ENCODE results near the gene PACSIN1. TPM values are rescaled to one million over a fixed set of nuclear protein-coding genes. Genes with fewer than 3 reads are reported as not detected.
A peak's percentile ranks its signal among the peaks of the same experiment; 100 is the strongest.

Gene PACSIN1
- total RNA-seq, 1 donor from 2014 or later, result 0.41 TPM

DNA sequence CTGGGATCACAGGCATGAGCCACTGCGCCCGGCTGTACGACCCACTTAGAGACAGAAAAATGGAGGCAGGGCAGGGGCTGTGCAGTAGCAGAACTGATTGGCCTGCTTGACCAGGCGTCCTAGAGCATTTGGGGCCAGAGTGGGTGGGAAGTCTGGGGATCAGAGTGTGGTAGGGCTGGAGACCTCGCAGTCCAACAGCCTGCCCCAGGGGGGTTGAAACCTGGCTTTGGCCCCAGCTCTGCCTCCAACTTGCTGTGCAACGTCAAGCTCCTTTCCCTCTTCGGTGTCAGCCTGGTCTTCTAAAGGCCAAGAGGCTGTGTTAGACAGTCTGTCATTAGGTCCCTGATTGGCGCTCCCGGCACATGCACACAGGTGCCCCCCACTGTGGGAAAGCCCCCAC lies 105.5 kb downstream of the PACSIN1 start:
- Histone ChIP-seq H3K4me3 (no peak overlapping the region), H3K4me1 (peaks cover 9% of the 10 kb centered on the region), H3F3A (ENCODE audit: low read depth) (no peaks in the 10 kb centered on the region), H3K27ac (no peak overlapping the region), H3K36me3 (no peaks in the 10 kb centered on the region), H3K9ac (no peak overlapping the region), H4K20me1 (ENCODE audit: low read depth) (no peaks in the 10 kb centered on the region), H2AFZ (replicated peaks) (no peak overlapping the region), H3K4me2 (no peak overlapping the region), H3K9me3 (ENCODE audit: low read depth) (no peaks in the 10 kb centered on the region), H3K27me3 (no peaks in the 10 kb centered on the region), H3K79me2 (ENCODE audit: low read depth) (no peaks in the 10 kb centered on the region)
- Mint-ChIP-seq H3K36me3 (no peaks in the 10 kb centered on the region), H3K27me3 (ENCODE audit: insufficient read depth, low read depth) (peaks cover 12% of the 10 kb centered on the region), H3K4me1 (peaks cover 19% of the 10 kb centered on the region), H3K27ac (peak overlapping the region; percentile 85), H3K4me3 (no peak overlapping the region), H3K9me3 (no peaks in the 10 kb centered on the region)
- no peak for DNase-seq (ENCODE audit: low spot score)
- no peak for TF ChIP-seq EZH2phosphoT487 (IDR thresholded peaks at IDR 0.05)
- TF ChIP-seq EZH2 (IDR thresholded peaks at IDR 0.05), result no peak
- TF ChIP-seq, protein P1, sequence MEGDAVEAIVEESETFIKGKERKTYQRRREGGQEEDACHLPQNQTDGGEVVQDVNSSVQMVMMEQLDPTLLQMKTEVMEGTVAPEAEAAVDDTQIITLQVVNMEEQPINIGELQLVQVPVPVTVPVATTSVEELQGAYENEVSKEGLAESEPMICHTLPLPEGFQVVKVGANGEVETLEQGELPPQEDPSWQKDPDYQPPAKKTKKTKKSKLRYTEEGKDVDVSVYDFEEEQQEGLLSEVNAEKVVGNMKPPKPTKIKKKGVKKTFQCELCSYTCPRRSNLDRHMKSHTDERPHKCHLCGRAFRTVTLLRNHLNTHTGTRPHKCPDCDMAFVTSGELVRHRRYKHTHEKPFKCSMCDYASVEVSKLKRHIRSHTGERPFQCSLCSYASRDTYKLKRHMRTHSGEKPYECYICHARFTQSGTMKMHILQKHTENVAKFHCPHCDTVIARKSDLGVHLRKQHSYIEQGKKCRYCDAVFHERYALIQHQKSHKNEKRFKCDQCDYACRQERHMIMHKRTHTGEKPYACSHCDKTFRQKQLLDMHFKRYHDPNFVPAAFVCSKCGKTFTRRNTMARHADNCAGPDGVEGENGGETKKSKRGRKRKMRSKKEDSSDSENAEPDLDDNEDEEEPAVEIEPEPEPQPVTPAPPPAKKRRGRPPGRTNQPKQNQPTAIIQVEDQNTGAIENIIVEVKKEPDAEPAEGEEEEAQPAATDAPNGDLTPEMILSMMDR (IDR thresholded peaks at IDR 0.05), result no peak

- no peaks in the 10 kb centered on the region for H3K27me3 ChIP-seq
- H3K4me2 ChIP-seq, result no peak overlapping the region
- no peaks in the 10 kb centered on the region for H3K36me3 Mint-ChIP-seq
- H3K36me3 ChIP-seq, result no peaks in the 10 kb centered on the region
- no peaks in the 10 kb centered on the region for H3K9me3 ChIP-seq (ENCODE audit: low read depth)
- H3K4me1 ChIP-seq, result peaks cover 6% of the 10 kb centered on the region
- H3K27me3 Mint-ChIP-seq (ENCODE audit: insufficient read depth, low read depth), result peaks cover 12% of the 10 kb centered on the region
- peak overlapping the region; percentile 62 for H3K27ac Mint-ChIP-seq
- no peak for DNase-seq (ENCODE audit: low spot score)
- no peak overlapping the region for H3K4me3 ChIP-seq
- no peaks in the 10 kb centered on the region for H3F3A ChIP-seq (ENCODE audit: low read depth)
- H3K79me2 ChIP-seq (ENCODE audit: low read depth), result no peaks in the 10 kb centered on the region
- no peak overlapping the region for H3K9ac ChIP-seq
- H2AFZ ChIP-seq (replicated peaks), result no peak overlapping the region
- no peak overlapping the region for H3K4me3 Mint-ChIP-seq
- no peaks in the 10 kb centered on the region for H4K20me1 ChIP-seq (ENCODE audit: low read depth)
- H3K4me1 Mint-ChIP-seq, result peaks cover 16% of the 10 kb centered on the region
- no peak for TF ChIP-seq EZH2phosphoT487 (IDR thresholded peaks at IDR 0.05)
- TF ChIP-seq EZH2 (IDR thresholded peaks at IDR 0.05), result no peak
- no peak overlapping the region for H3K27ac ChIP-seq
- H3K9me3 Mint-ChIP-seq, result no peaks in the 10 kb centered on the region
Measured at GRCh38 chr6:34572021-34572420, 106.1 kb downstream of the PACSIN1 start.

DNA sequence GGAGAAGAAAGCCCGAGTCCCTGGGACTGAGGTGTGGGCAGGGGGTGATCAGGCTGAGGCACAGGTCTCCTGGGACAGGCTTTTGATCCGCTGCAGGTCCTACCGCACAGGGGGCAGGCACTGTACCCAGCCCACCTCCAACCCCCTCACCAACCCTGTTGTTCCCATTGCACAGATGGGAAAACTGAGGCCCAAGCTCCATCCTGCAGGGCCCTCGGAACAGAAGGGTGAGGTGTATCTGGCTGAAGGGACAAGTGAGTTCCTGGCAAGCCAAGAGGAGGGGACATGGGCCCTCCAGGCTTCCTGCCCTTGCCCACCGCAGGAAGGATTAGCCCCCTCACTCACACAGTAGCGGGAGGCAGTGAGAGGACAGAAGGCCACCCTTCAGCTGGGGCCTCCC lies 106.7 kb downstream of the PACSIN1 start:
- no peaks in the 10 kb centered on the region for H3K9me3 Mint-ChIP-seq
- Histone ChIP-seq H3K79me2 (ENCODE audit: low read depth) (no peaks in the 10 kb centered on the region), H3K9me3 (ENCODE audit: low read depth) (no peaks in the 10 kb centered on the region), H3K4me1 (peaks cover 6% of the 10 kb centered on the region), H3K36me3 (no peaks in the 10 kb centered on the region), H2AFZ (replicated peaks) (no peak overlapping the region), H4K20me1 (ENCODE audit: low read depth) (no peaks in the 10 kb centered on the region), H3K4me2 (no peak overlapping the region), H3K4me3 (no peak overlapping the region), H3K9ac (no peak overlapping the region), H3F3A (ENCODE audit: low read depth) (no peaks in the 10 kb centered on the region), H3K27me3 (no peaks in the 10 kb centered on the region), H3K27ac (no peak overlapping the region)
- H3K36me3 Mint-ChIP-seq, result no peaks in the 10 kb centered on the region
- TF ChIP-seq, protein P1 (IDR thresholded peaks at IDR 0.05), result no peak
- TF ChIP-seq EZH2 (IDR thresholded peaks at IDR 0.05), result no peak
- no peak for TF ChIP-seq EZH2phosphoT487 (IDR thresholded peaks at IDR 0.05)
- H3K27me3 Mint-ChIP-seq (ENCODE audit: insufficient read depth, low read depth), result peaks cover 12% of the 10 kb centered on the region
- peak overlapping the region; percentile 62 for H3K27ac Mint-ChIP-seq
- no peak for DNase-seq (ENCODE audit: low spot score)
- H3K4me1 Mint-ChIP-seq, result peaks cover 10% of the 10 kb centered on the region
- no peak overlapping the region for H3K4me3 Mint-ChIP-seq

- H3K27me3 ChIP-seq, result no peaks in the 10 kb centered on the region
- no peaks in the 10 kb centered on the region for H3K4me1 ChIP-seq
- no peak overlapping the region for H3K4me3 ChIP-seq
- no peaks in the 10 kb centered on the region for H3K9me3 ChIP-seq (ENCODE audit: low read depth)
- no peak overlapping the region for H3K27ac ChIP-seq
- no peaks in the 10 kb centered on the region for H3K36me3 Mint-ChIP-seq
- no peak overlapping the region for H3K4me2 ChIP-seq
- TF ChIP-seq EZH2phosphoT487 (IDR thresholded peaks at IDR 0.05), result no peak
- TF ChIP-seq, protein P1 (IDR thresholded peaks at IDR 0.05), result no peak
- no peaks in the 10 kb centered on the region for H4K20me1 ChIP-seq (ENCODE audit: low read depth)
- no peak overlapping the region for H3K9ac ChIP-seq
- H3K9me3 Mint-ChIP-seq, result no peaks in the 10 kb centered on the region
- no peak overlapping the region for H3K4me3 Mint-ChIP-seq
- no peak for DNase-seq (ENCODE audit: low spot score)
- peaks cover 5% of the 10 kb centered on the region for H3K4me1 Mint-ChIP-seq
- no peak overlapping the region for H3K27ac Mint-ChIP-seq
- H2AFZ ChIP-seq (replicated peaks), result no peak overlapping the region
- H3K36me3 ChIP-seq, result no peaks in the 10 kb centered on the region
- H3K79me2 ChIP-seq (ENCODE audit: low read depth), result no peaks in the 10 kb centered on the region
- peaks cover 2% of the 10 kb centered on the region for H3F3A ChIP-seq (ENCODE audit: low read depth)
- H3K27me3 Mint-ChIP-seq (ENCODE audit: insufficient read depth, low read depth), result peaks cover 8% of the 10 kb centered on the region
Measured at GRCh38 chr6:34573567-34574183, 107.8 kb downstream of the PACSIN1 start.

Data from neural progenitor cell (in vitro differentiated cells).